Natural killer cell (primary cell): ENCODE data around the gene DSTN. TPM values are rescaled to one million over a fixed set of nuclear protein-coding genes. Genes with fewer than 3 reads are reported as not detected.

Source experiments
- ATAC-seq, 3 donors: fragments of 150-1000 bp in 2 of 3; fragments of 200-7000 bp in 1 of 3; cut with Tn5 transposase; 1 replicate in 1 of 3; 2 replicates in 2 of 3; pipeline ENCODE4 v1.10.0; 2021; ENCODE audit warnings: mild to moderate bottlenecking in 2 of 3, moderate library complexity in 2 of 3
- DNase-seq, 2 donors: peaks; one replicate each; pipeline versions ENCODE4 v3.0.0 to v3.0.0-alpha.2; 2013 to 2021; ENCODE audit warnings: mixed read lengths in 1 of 2
- H3K27ac ChIP-seq: one replicate; pipeline ENCODE4 v1.5.1; 2013; ENCODE audit warnings: mild to moderate bottlenecking, low read length
- H3K27me3 ChIP-seq: one replicate; pipeline ENCODE4 v1.6.1; 2013; ENCODE audit warnings: low read length; ENCODE audit not compliant: control insufficient read depth, insufficient read depth
- H3K36me3 ChIP-seq: one replicate; pipeline ENCODE4 v1.6.1; 2013; ENCODE audit warnings: low read length; ENCODE audit not compliant: control insufficient read depth, insufficient read depth
- H3K4me1 ChIP-seq: one replicate; pipeline ENCODE4 v1.6.1; 2013; ENCODE audit warnings: low read length; ENCODE audit not compliant: control insufficient read depth, insufficient read depth
- H3K4me3 ChIP-seq: one replicate; pipeline ENCODE4 v1.5.1; 2013; ENCODE audit warnings: low read length
- H3K9me3 ChIP-seq: one replicate; pipeline ENCODE4 v1.6.1; 2013; ENCODE audit warnings: low read length; ENCODE audit not compliant: control insufficient read depth, insufficient read depth
- H3K27ac Mint-ChIP-seq, 2 donors: one replicate each; pipeline ENCODE4 v1.8.0; 2022; ENCODE audit warnings: mild to moderate bottlenecking in 2 of 2, mixed read lengths in 2 of 2, moderate library complexity in 1 of 2
- H3K27me3 Mint-ChIP-seq, 2 donors: one replicate each; pipeline ENCODE4 v1.8.0; 2022; ENCODE audit warnings: low read depth in 2 of 2, mixed read lengths in 2 of 2
- H3K36me3 Mint-ChIP-seq: one replicate; pipeline ENCODE4 v1.8.0; 2022; ENCODE audit warnings: mixed read lengths
- H3K4me1 Mint-ChIP-seq, 2 donors: one replicate each; pipeline ENCODE4 v1.8.0; 2022; ENCODE audit warnings: mixed read lengths in 2 of 2
- H3K4me3 Mint-ChIP-seq: one replicate; pipeline ENCODE4 v1.8.0; 2022; ENCODE audit warnings: mild to moderate bottlenecking, moderate library complexity, mixed read lengths
- H3K9me3 Mint-ChIP-seq, 2 donors: one replicate each; pipeline ENCODE4 v1.8.0; 2022; ENCODE audit warnings: mixed read lengths in 2 of 2
- CTCF ChIP-seq: fragments of 200-600 bp; IDR thresholded peaks from one replicate; pipeline ENCODE4 v1.8.0; 2022; ENCODE audit warnings: antibody characterized with exemption
- WGBS: methylation state at CpG from one replicate; pipeline ENCODE4 v1.1.7; 2013; ENCODE audit warnings: missing lambda C conversion rate; ENCODE audit not compliant: insufficient coverage; 5-methylcytosine and 5-hydroxymethylcytosine counted together
- intact Hi-C: fragments of 100-400 bp; cut with micrococcal nuclease; formaldehyde crosslinking; loops from one replicate; pipeline ENCODE4 v1.14.2; 2022
- total RNA-seq, 4 donors: library from RNA; stranded (reverse); fragments of 120-200 nt in 1 of 4; gene quantifications; one replicate each; pipeline versions ENCODE4 v1.2.3 to v1.2.4, GENCODE V29; 2013 to 2022

The DSTN gene
- total RNA-seq, 3 donors from 2014 or later (not counting 1 experiment from before 2014, with no cell fraction given) = 47.5 to 73.5 (median 70.0) TPM

- Mint-ChIP-seq H3K4me1 (peaks cover 20 to 39% of the 10 kb centered on the region in 2 donors), H3K27ac (no peak overlapping the region), H3K4me3 (no peak overlapping the region), H3K27me3 (no peaks in the 10 kb centered on the region), H3K9me3 (no peaks in the 10 kb centered on the region), H3K36me3 (no peaks in the 10 kb centered on the region)
- no peaks in the 10 kb centered on the region for H3K27me3 ChIP-seq
- TF ChIP-seq CTCF = no peak
- H3K4me1 ChIP-seq = peaks cover 20% of the 10 kb centered on the region
- no peak overlapping the region for H3K27ac ChIP-seq
- H3K4me3 ChIP-seq = no peak overlapping the region
- H3K36me3 ChIP-seq = peaks cover 22% of the 10 kb centered on the region
- intact Hi-C loops = no loop called here
- ATAC-seq (no peak), DNase-seq (no peak)
- H3K9me3 ChIP-seq = no peaks in the 10 kb centered on the region
- WGBS = 83% methylated on average over 13 of the region's 13 CpGs
Measured at GRCh38 chr20:17644451-17644850, 74.6 kb downstream of the DSTN start.

GRCh38 chr20:17645010-17645409 is 75.1 kb downstream of the DSTN start:
- H3K9me3 Mint-ChIP-seq = no peaks in the 10 kb centered on the region

GRCh38 chr20:17645546-17646208 is 75.8 kb downstream of the DSTN start:
- Mint-ChIP-seq H3K27me3 (no peaks in the 10 kb centered on the region), H3K9me3 (no peaks in the 10 kb centered on the region), H3K36me3 (no peaks in the 10 kb centered on the region), H3K4me1 (peaks cover 20 to 40% of the 10 kb centered on the region in 2 donors), H3K4me3 (no peak overlapping the region), H3K27ac (no peak overlapping the region)
- no peak overlapping the region for H3K27ac ChIP-seq
- peaks cover 26% of the 10 kb centered on the region for H3K4me1 ChIP-seq
- ATAC-seq (no peak), DNase-seq (no peak)
- TF ChIP-seq CTCF = no peak
- H3K9me3 ChIP-seq = no peaks in the 10 kb centered on the region
- peaks cover 15% of the 10 kb centered on the region for H3K36me3 ChIP-seq
- 91% methylated on average over 10 of the region's 10 CpGs for WGBS
- intact Hi-C loops = no loop called here
- H3K27me3 ChIP-seq = no peaks in the 10 kb centered on the region
- no peak overlapping the region for H3K4me3 ChIP-seq

More at GRCh38 chr20:17645010-17645409, 75.1 kb downstream of the DSTN start:
- H3K27me3 Mint-ChIP-seq = no peaks in the 10 kb centered on the region
- Histone ChIP-seq H3K27ac (no peak overlapping the region), H3K9me3 (no peaks in the 10 kb centered on the region), H3K4me1 (peaks cover 26% of the 10 kb centered on the region), H3K27me3 (no peaks in the 10 kb centered on the region), H3K4me3 (no peak overlapping the region), H3K36me3 (peaks cover 21% of the 10 kb centered on the region)
- intact Hi-C loops = no loop called here
- H3K27ac Mint-ChIP-seq = peak overlapping the region in 1 of 2 donors; percentile 35
- no peaks in the 10 kb centered on the region for H3K36me3 Mint-ChIP-seq
- H3K4me1 Mint-ChIP-seq = peaks cover 20 to 44% of the 10 kb centered on the region in 2 donors
- WGBS = 92% methylated on average over 14 of the region's 14 CpGs
- DNase-seq (no peak), ATAC-seq (no peak)
- no peak for TF ChIP-seq CTCF
- H3K4me3 Mint-ChIP-seq = no peak overlapping the region
